PC-3 (cell line): ENCODE results near the gene IL20RB. TPM values are rescaled to one million over a fixed set of nuclear protein-coding genes. Genes with fewer than 3 reads are reported as not detected.

ENCODE experiments used
- ATAC-seq: fragments of 200-7000 bp; cut with Tn5 transposase; 2 replicates; pipeline ENCODE4 v1.9.1; 2020; ENCODE audit warnings: mild to moderate bottlenecking, moderate library complexity
- BruUV-seq: library from RNA; stranded (reverse); fragments of 400-500 nt; replicated peaks from 2 replicates; lab custom pipeline; 2021; lab: Mats Ljungman, UMichigan
- CTCF ChIA-PET: fragments of 300-600 bp; sonication (Branson Sonifier 250); formaldehyde crosslinking; loops from one replicate; lab custom pipeline; 2022; ENCODE audit warnings: antibody characterized with exemption; lab: Charles Lee
- POLR2A ChIA-PET: fragments of 300-600 bp; sonication (Branson Sonifier 250); formaldehyde crosslinking; loops from one replicate; lab custom pipeline; 2022; ENCODE audit warnings: antibody characterized with exemption; ENCODE audit not compliant: unreplicated experiment; lab: Charles Lee
- DNase-seq: peaks from one replicate; pipeline ENCODE4 v3.0.0-alpha.2; 2015
- H2AFZ ChIP-seq: fragments of 300-600 bp; sonication (generic); 2 replicates; pipeline ENCODE4 v1.6.0; 2016; ENCODE audit warnings: antibody characterized with exemption, low read length
- H3F3A ChIP-seq: fragments of 300-600 bp; sonication (generic); one replicate; pipeline ENCODE4 v1.6.0; 2017; ENCODE audit warnings: antibody characterized with exemption, low read length, control low read depth, mild to moderate bottlenecking; ENCODE audit not compliant: unreplicated experiment
- H3K27ac ChIP-seq: fragments of 300-600 bp; sonication (generic); 2 replicates; pipeline ENCODE4 v1.5.1; 2016; ENCODE audit warnings: mild to moderate bottlenecking, low read length
- H3K27me3 ChIP-seq: fragments of 300-600 bp; sonication (generic); 2 replicates; pipeline ENCODE4 v1.6.1; 2016; ENCODE audit warnings: low read length, mixed read lengths
- H3K36me3 ChIP-seq: fragments of 300-600 bp; sonication (generic); 2 replicates; pipeline ENCODE4 v1.6.1; 2016; ENCODE audit warnings: low read depth, mixed run types, low read length, mixed read lengths
- H3K4me1 ChIP-seq: fragments of 300-600 bp; sonication (generic); 2 replicates; pipeline ENCODE4 v1.5.1; 2016; ENCODE audit warnings: low read length; ENCODE audit not compliant: insufficient read depth
- H3K4me2 ChIP-seq: fragments of 300-600 bp; sonication (generic); 2 replicates; pipeline ENCODE4 v1.6.0; 2016; ENCODE audit warnings: low read length
- H3K4me3 ChIP-seq: fragments of 300-600 bp; sonication (generic); 2 replicates; pipeline ENCODE4 v1.5.1; 2016; ENCODE audit warnings: mild to moderate bottlenecking, low read length, mixed read lengths
- H3K79me2 ChIP-seq: fragments of 300-600 bp; sonication (generic); 2 replicates; pipeline ENCODE4 v1.6.1; 2017; ENCODE audit warnings: low read length, mixed read lengths
- H3K9ac ChIP-seq: fragments of 300-600 bp; sonication (generic); 2 replicates; pipeline ENCODE4 v1.6.0; 2016; ENCODE audit warnings: mild to moderate bottlenecking, low read length
- H3K9me2 ChIP-seq: fragments of 300-600 bp; sonication (generic); replicated peaks from 2 replicates; pipeline ENCODE4 v1.6.1; 2016; ENCODE audit warnings: mixed run types, low read length, mixed read lengths
- H3K9me3 ChIP-seq: fragments of 300-600 bp; sonication (generic); 2 replicates; pipeline ENCODE4 v1.6.1; 2016; ENCODE audit warnings: low read length, mixed read lengths
- H4K20me1 ChIP-seq: fragments of 300-600 bp; sonication (generic); 2 replicates; pipeline ENCODE4 v1.6.1; 2016; ENCODE audit warnings: low read length, mixed read lengths
- EZH2 ChIP-seq: fragments of 300-600 bp; sonication (generic); IDR thresholded peaks from one replicate; pipeline ENCODE4 v1.6.1; 2017; ENCODE audit warnings: antibody characterized with exemption, mild to moderate bottlenecking, low read length; ENCODE audit not compliant: unreplicated experiment
- EZH2phosphoT487 ChIP-seq: fragments of 300-600 bp; sonication (generic); IDR thresholded peaks from 2 replicates; pipeline ENCODE4 v1.6.1; 2018; ENCODE audit warnings: mild to moderate bottlenecking, antibody characterized with exemption, low read length, borderline replicate concordance
- intact Hi-C: fragments of 100-400 bp; cut with micrococcal nuclease; formaldehyde crosslinking; loops from 2 replicates; pipeline ENCODE4 v1.9.0; 2023
- total RNA-seq: library from RNA; depleted of rRNA; stranded (reverse); fragments of >200 nt; gene quantifications from 2 replicates; pipeline ENCODE4 v1.2.3, GENCODE V29; 2014
- TF ChIP-seq, protein P1 (sequence below): fragments of 300-600 bp; sonication (generic); conservative IDR thresholded peaks from 2 replicates; pipeline ENCODE4 v1.5.1; 2017; ENCODE audit warnings: antibody characterized with exemption, low read depth, mild to moderate bottlenecking, low read length

Gene IL20RB
- total RNA-seq, 1 experiment from 2014 or later: 0.73 TPM

DNA sequence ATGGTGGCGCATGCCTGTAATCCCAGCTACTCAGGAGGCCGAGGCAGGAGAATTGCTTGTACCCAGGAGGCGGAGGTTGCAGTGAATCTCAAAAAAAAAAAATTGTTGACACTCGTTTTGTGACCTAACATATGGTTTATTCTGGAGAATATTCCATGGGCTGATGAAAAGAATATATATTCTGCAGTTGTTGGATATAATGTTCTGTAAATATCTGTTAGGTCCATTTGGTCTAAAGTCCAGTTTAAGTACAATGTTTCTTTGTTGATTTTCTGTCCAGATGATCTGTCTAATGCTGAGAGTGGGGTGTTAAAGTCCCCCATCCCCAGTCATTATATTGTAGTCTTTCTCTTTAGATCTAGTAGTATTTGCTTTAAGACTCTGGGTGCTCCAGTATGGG is 15.6 kb downstream of the IL20RB start:
- no peaks in the 10 kb centered on the region for H3F3A ChIP-seq
- H2AFZ ChIP-seq: no peak overlapping the region
- no peaks in the 10 kb centered on the region for H3K9me3 ChIP-seq
- H3K27ac ChIP-seq: no peak overlapping the region
- DNase-seq (no peak), ATAC-seq (no peak)
- H3K4me3 ChIP-seq: no peak overlapping the region
- H3K79me2 ChIP-seq: no peaks in the 10 kb centered on the region
- H3K9ac ChIP-seq: no peak overlapping the region
- intact Hi-C loops: no loop called here
- H3K36me3 ChIP-seq: no peaks in the 10 kb centered on the region
- H4K20me1 ChIP-seq: no peaks in the 10 kb centered on the region
- TF ChIP-seq EZH2 (no peak), EZH2phosphoT487 (no peak)
- TF ChIP-seq, protein P1, sequence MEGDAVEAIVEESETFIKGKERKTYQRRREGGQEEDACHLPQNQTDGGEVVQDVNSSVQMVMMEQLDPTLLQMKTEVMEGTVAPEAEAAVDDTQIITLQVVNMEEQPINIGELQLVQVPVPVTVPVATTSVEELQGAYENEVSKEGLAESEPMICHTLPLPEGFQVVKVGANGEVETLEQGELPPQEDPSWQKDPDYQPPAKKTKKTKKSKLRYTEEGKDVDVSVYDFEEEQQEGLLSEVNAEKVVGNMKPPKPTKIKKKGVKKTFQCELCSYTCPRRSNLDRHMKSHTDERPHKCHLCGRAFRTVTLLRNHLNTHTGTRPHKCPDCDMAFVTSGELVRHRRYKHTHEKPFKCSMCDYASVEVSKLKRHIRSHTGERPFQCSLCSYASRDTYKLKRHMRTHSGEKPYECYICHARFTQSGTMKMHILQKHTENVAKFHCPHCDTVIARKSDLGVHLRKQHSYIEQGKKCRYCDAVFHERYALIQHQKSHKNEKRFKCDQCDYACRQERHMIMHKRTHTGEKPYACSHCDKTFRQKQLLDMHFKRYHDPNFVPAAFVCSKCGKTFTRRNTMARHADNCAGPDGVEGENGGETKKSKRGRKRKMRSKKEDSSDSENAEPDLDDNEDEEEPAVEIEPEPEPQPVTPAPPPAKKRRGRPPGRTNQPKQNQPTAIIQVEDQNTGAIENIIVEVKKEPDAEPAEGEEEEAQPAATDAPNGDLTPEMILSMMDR: no peak
- no TSS peak for BruUV-seq
- H3K4me1 ChIP-seq: no peaks in the 10 kb centered on the region
- ChIA-PET POLR2A (no interaction called here), CTCF (no interaction called here)
- no peaks in the 10 kb centered on the region for H3K27me3 ChIP-seq
- no peak overlapping the region for H3K4me2 ChIP-seq
- H3K9me2 ChIP-seq: no peaks in the 10 kb centered on the region

DNA sequence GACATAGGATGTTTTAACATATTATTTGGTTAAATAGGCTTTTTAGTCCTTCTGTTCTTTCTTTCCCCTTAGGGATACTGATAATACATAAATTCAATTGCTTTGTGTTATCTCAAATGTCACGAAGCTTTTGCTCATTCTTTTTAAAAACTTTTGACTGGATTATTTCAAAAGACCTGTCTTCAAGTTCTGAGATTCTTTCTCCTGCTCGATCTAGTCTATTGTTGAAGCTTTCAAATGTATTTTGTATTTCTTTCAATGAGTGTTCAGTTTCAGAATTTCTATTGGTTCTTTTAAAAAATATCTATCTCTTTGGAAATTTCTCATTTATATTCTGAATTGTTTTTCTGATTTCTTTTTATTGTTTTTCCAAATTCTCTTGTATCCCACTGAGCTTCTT is 16.9 kb downstream of the IL20RB start:
- ATAC-seq: no peak
- no peaks in the 10 kb centered on the region for H3K27me3 ChIP-seq
- no peak overlapping the region for H2AFZ ChIP-seq
- ChIA-PET CTCF (no interaction called here), POLR2A (no interaction called here)
- H3K36me3 ChIP-seq: no peaks in the 10 kb centered on the region
- H3K4me3 ChIP-seq: no peak overlapping the region
- H3K79me2 ChIP-seq: no peaks in the 10 kb centered on the region
- no peak overlapping the region for H3K27ac ChIP-seq
- intact Hi-C loops: no loop called here
- no peaks in the 10 kb centered on the region for H3K9me3 ChIP-seq
- no peaks in the 10 kb centered on the region for H4K20me1 ChIP-seq
- H3K4me2 ChIP-seq: no peak overlapping the region
- no TSS peak for BruUV-seq
- DNase-seq: no peak
- no peaks in the 10 kb centered on the region for H3K9me2 ChIP-seq
- no peak overlapping the region for H3K9ac ChIP-seq
- TF ChIP-seq EZH2: no peak
- TF ChIP-seq, protein P1: no peak
- no peak for TF ChIP-seq EZH2phosphoT487
- H3F3A ChIP-seq: no peaks in the 10 kb centered on the region
- H3K4me1 ChIP-seq: no peaks in the 10 kb centered on the region

DNA sequence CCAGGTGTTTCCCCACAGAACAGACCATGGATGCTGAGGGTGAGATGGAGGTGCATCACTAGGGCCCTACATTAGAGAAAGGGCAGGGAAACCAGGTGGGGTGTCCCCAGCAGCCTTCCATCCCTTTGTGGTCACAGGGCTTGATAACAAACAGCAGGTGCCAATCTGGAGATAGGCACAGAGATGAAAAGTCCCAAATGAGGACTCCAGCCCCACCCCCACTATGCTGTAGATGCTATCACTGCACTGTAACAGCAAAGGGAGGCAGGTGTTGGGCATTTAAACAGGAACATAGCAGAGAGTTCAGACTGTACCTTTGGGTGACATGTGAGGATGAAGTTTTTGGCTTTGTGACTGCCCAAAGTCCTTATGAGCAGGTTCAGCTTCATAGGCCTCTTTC is 21.4 kb downstream of the IL20RB start:
- no peaks in the 10 kb centered on the region for H3K36me3 ChIP-seq
- ChIA-PET POLR2A (no interaction called here), CTCF (no interaction called here)
- no peaks in the 10 kb centered on the region for H3K79me2 ChIP-seq
- no peaks in the 10 kb centered on the region for H3K9me3 ChIP-seq
- no peak overlapping the region for H3K4me3 ChIP-seq
- ATAC-seq: no peak
- no peak overlapping the region for H2AFZ ChIP-seq
- H3K4me2 ChIP-seq: no peak overlapping the region
- H3K9me2 ChIP-seq: no peaks in the 10 kb centered on the region
- no TSS peak for BruUV-seq
- intact Hi-C loops: no loop called here
- no peak for TF ChIP-seq EZH2
- TF ChIP-seq, protein P1: no peak
- no peak for TF ChIP-seq EZH2phosphoT487
- no peaks in the 10 kb centered on the region for H3K27me3 ChIP-seq
- no peak for DNase-seq
- H3K27ac ChIP-seq: no peak overlapping the region
- no peaks in the 10 kb centered on the region for H3K4me1 ChIP-seq
- H3F3A ChIP-seq: no peaks in the 10 kb centered on the region
- H4K20me1 ChIP-seq: no peaks in the 10 kb centered on the region
- H3K9ac ChIP-seq: no peak overlapping the region
